Stimulated activated CD8-positive, alpha-beta memory T cell treated with anti-CD3 and anti-CD28 coated beads, Interleukin-7, amount 100 ng/mL, for 24 hours (primary cell): ENCODE results near the gene STPG2.

ENCODE experiments used
- DNase-seq: peaks from one replicate; pipeline ENCODE4 v3.0.0-alpha.2; 2020; ENCODE audit warnings: low read depth

The STPG2 gene

DNA sequence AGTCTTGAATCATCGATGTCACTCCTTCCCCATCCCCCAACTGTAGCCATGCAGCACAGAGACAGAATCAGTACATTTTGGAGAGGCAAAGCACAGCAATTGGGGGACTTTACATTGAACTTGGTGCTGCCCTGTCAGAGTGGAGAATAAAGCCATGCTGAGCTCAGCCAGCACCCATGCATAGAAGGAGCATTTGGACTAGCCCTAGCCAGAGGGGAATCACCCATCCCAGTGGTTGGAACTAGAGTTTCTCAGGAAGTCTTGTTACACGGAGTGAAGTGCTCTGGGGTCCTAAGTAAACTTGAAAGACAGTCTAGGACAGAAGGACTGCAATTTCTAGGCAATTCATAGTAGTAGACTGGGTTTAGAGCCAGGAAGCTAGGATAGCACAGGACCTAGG, 49.6 kb downstream of the STPG2 start:
- DNase-seq = no peak

DNA sequence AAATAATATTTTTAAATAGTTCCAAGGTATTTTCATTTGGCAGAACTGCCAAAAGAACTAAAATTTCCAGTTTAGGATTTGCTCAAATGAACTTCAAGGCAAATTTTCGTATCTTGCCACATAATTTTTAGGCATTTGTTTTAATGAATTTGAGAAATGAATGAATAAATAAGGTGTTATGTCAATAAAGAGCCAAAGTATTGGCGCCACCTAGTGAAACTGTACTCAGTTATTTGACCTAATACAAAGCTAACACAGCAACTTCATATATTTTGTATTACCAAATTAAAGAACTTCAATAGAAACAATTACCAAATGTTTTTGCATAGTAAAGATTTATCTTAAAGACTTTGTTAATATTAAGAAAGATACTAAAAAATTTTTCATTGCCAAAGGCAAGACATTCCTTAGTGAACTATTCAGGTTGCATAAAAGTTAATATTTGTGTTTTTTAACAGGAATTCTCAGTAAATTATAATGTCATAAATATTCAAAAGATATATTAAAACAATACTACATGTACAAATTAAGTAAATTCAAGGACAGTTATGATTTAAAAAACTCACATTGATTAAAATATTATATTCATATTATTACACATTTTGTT, 50.3 kb downstream of the STPG2 start:
- DNase-seq = no peak

DNA sequence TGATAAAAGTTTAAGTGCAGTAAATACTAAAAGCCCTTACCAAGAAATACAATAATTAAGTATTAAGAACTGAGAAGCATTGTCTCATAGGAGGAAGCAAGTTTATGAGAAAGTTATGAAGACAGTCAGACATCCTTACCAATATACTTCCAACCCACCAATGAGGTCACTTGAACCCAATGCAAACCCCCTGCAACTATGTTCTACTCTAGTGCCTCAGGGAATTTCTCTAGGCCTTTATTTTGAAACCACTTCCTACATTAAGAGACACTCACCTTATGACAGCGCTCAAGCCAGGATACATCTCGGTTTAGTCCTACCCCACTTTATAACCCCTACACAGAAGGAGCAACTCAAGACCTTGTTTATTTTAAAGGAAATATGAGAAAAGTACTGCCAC, 61.3 kb downstream of the STPG2 start:
- DNase-seq = no peak

- no peak for DNase-seq
These were observed 74.8 kb downstream of the STPG2 start for GRCh38 chr4:98068495-98068894.

- DNase-seq = no peak
These were observed 87.3 kb downstream of the STPG2 start for GRCh38 chr4:98055800-98056501.

- DNase-seq = no peak
These were observed 96.6 kb downstream of the STPG2 start for GRCh38 chr4:98046665-98047064.

GRCh38 chr4:98030059-98030458, 113.2 kb downstream of the STPG2 start:
- DNase-seq = no peak

- DNase-seq = no peak
These were observed 115.4 kb downstream of the STPG2 start for GRCh38 chr4:98027827-98028226.

- no peak for DNase-seq
These were observed 116.9 kb downstream of the STPG2 start for GRCh38 chr4:98026362-98026761.

GRCh38 chr4:98006814-98007412, 136.4 kb downstream of the STPG2 start:
- no peak for DNase-seq

- DNase-seq = no peak
These were observed 137.2 kb downstream of the STPG2 start for GRCh38 chr4:98006060-98006459.

- DNase-seq = no peak
These were observed 142.3 kb downstream of the STPG2 start for GRCh38 chr4:98000940-98001339.

DNA sequence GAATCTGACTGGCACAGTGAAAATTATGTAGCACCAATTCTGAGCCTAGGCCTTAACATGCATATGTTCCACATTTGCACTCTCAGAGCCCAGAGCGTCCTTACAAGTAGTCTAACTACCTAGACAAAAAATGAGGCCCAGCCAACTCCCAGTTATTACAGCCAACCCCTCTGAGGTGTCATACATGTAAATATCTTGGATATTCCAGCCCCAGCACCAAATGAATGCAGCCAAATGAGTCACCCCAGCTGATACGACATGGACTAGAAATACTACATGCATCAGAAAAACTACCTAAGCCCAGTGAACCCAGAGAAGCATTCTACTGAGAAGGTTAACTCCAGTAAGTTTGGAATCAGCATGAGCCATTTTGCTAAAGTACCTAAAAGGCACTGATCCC, 145.1 kb downstream of the STPG2 start:
- DNase-seq = no peak

DNA sequence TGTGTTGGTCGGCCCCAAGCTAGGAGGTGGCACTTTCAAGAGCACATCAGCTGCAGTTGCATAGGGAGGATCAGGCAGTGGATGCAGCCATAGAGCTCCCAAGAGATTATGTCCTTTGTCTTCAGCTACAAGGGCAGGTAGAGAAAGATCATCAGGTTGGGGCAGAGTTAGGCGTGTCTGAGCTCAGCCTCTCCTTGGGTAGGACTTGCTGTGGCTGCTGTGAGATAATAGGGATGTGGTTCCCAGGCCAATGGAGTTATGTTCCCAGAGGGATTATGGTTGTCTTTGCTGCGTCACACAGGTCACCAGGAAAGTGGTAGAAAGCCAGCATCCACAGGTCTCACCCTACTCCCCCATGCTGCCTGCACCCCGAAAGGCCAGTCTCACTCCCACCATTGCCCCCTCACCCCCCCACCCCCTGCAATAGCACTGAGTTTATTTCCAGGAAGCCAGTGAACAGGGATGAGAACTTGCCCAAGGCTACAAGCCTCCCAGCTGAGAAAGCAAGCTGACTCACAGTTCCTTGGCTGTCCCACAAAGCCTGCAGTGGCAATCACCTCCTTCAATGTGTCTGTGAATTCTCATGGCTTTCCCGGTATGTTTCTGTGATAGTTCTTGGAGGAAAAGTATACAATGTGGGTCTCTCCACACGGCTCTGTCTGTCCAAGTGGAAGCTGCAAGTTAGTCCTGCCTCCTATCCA, 148.4 kb downstream of the STPG2 start:
- DNase-seq = no peak

DNA sequence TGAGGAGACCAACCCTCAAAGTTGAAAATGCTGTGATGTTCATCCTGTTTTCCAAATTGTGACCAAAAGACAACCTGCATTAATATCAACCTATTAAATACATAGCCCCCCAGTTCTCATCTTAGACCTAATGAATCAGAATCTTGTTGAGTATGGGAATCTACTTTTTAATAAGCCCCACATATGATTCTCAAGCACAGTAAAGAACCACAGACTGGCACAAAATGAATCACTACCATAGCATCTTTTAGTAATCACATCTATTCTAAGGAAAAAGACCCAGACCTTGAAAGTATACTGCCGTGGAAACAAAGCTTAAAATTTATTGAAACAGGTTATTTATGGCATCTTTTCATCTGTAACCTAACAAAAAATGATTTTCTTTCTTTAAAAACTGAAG, 152.9 kb downstream of the STPG2 start:
- DNase-seq = no peak

GRCh38 chr4:97987019-97987648, 156.1 kb downstream of the STPG2 start:
- DNase-seq = no peak

DNA sequence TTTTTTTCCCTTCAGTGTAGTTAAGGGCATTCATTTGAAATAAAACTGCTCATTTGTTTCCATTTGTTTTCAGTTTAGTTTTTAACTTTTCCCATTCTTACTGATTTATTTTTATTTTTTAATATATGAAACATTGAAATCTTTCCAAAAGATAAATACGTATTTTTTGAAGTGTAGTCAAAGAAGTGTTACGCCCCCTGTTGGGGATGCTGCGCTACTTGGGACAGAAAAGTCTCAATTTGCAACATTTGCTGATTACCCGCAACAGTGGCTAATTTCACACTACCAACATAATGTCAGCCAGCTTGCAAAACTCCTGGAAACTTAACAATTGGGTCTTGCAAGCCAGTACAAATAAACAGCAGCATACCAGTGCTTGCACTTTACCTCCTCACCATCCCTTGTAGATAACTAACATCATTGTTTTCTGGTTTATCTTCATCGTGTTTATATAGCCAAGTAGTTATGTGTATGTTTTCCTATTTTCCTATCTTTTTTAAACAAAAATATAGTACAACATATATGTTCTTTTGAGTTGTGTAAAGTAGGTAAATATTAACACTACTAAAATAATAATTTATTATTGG, 158.6 kb downstream of the STPG2 start:
- no peak for DNase-seq

- no peak for DNase-seq
These were observed 164.3 kb downstream of the STPG2 start for GRCh38 chr4:97978791-97979488.

DNA sequence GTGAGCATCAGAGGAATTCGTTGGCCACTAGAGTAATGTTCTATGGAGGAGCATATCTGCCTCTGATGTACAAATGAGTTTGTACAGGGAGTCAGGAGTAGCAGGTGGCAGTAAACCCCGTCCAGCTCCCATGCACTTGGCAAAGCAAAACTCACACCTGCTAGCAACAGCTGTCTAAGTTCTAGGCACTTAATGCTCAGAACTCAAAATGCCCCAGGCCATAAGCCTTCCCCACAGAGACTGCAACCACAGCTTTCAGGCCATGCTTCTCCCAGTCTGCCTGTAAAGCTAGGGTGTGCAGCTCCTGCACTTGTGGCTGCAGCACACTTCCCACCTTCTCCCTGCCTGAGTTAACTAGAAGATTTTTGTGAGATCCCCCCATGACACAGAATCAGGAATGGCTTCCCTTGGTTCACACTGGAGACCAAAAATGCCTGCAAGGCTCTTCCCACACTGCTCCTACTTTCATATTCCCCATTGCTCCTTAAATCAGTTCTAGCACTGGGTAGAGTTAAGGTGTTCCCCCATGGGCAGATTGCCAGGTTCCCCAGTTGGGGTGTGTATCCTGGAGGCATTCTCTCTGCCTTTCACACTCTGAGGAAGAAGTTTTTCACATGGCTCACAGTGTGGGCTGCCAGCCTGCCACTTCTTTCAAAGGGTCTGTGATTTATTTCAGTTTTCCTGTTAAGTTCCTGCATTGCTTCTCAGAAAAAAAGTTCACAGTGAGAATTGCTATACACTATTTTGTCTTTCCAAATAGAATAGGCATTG, 189.9 kb downstream of the STPG2 start:
- no peak for DNase-seq

- DNase-seq = no peak
These were observed 190.5 kb downstream of the STPG2 start for GRCh38 chr4:97952763-97953162.

GRCh38 chr4:97950836-97951235, 192.4 kb downstream of the STPG2 start:
- DNase-seq = no peak
